OCI-LY7 (cell line): ENCODE results near the gene LRRC8C.

ENCODE experiments used
- EZH2phosphoT487 ChIP-seq: fragments of 200-600 bp; sonication (generic); IDR thresholded peaks from 2 replicates; pipeline ENCODE4 v1.6.1; 2018; ENCODE audit warnings: low read depth, borderline replicate concordance, mild to moderate bottlenecking, mixed run types, antibody characterized with exemption, low read length, moderate library complexity, mixed read lengths
- TF ChIP-seq, protein P1 (sequence below): fragments of 200-600 bp; sonication (generic); conservative IDR thresholded peaks from 2 replicates; pipeline ENCODE4 v1.5.1; 2014; ENCODE audit warnings: mild to moderate bottlenecking, antibody characterized with exemption, low read length, moderate library complexity, mixed read lengths

DNA sequence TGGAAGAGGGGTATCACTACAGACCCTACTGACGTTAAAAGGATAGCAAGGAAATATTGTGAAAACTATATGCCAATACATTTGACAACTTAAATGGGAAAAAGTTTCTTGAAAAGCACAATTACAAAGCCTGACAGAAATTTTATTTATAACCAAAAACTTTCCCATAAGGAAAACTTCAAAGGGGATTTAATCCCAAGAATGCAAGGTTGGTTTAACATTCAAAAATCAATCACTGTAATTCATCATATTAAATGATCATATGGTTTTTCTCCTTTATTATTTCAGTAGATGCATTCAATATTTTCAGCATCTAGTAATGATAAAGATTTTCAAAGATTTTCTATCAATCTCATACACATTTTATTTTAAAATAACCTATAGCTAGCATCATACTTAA is 13.3 kb downstream of the LRRC8C start:
- TF ChIP-seq, protein P1, sequence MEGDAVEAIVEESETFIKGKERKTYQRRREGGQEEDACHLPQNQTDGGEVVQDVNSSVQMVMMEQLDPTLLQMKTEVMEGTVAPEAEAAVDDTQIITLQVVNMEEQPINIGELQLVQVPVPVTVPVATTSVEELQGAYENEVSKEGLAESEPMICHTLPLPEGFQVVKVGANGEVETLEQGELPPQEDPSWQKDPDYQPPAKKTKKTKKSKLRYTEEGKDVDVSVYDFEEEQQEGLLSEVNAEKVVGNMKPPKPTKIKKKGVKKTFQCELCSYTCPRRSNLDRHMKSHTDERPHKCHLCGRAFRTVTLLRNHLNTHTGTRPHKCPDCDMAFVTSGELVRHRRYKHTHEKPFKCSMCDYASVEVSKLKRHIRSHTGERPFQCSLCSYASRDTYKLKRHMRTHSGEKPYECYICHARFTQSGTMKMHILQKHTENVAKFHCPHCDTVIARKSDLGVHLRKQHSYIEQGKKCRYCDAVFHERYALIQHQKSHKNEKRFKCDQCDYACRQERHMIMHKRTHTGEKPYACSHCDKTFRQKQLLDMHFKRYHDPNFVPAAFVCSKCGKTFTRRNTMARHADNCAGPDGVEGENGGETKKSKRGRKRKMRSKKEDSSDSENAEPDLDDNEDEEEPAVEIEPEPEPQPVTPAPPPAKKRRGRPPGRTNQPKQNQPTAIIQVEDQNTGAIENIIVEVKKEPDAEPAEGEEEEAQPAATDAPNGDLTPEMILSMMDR = no peak
- TF ChIP-seq EZH2phosphoT487 = no peak
